Glutamatergic neuron (in vitro differentiated cells): Measurements from ENCODE around the gene AWAT1. TPM values are rescaled to one million over a fixed set of nuclear protein-coding genes. Genes with fewer than 3 reads are reported as not detected.
"Not testable (repeated sequence)": the region's sequence is repeated elsewhere in the genome, so short reads cannot be mapped to it uniquely, and the experiment has no call there.

Experiments
- DNase-seq: peaks from one replicate; pipeline ENCODE4 v3.0.0; 2022
- H3K27ac Mint-ChIP-seq: one replicate; pipeline ENCODE4 v1.8.0; 2020; ENCODE audit warnings: mild to moderate bottlenecking, mixed read lengths, inconsistent platforms; ENCODE audit not compliant: unreplicated experiment
- H3K27me3 Mint-ChIP-seq: one replicate; pipeline ENCODE4 v1.8.0; 2020; ENCODE audit warnings: mild to moderate bottlenecking, moderate library complexity, mixed read lengths, inconsistent platforms; ENCODE audit not compliant: unreplicated experiment
- H3K36me3 Mint-ChIP-seq: one replicate; pipeline ENCODE4 v1.8.0; 2020; ENCODE audit warnings: mild to moderate bottlenecking, mixed read lengths, inconsistent platforms; ENCODE audit not compliant: unreplicated experiment
- H3K4me1 Mint-ChIP-seq: one replicate; pipeline ENCODE4 v1.8.0; 2020; ENCODE audit warnings: mild to moderate bottlenecking, low read depth, mixed read lengths, inconsistent platforms; ENCODE audit not compliant: unreplicated experiment
- H3K4me3 Mint-ChIP-seq: one replicate; pipeline ENCODE4 v1.8.0; 2020; ENCODE audit warnings: mild to moderate bottlenecking, mixed read lengths, inconsistent platforms; ENCODE audit not compliant: unreplicated experiment
- H3K9me3 Mint-ChIP-seq: one replicate; pipeline ENCODE4 v1.8.0; 2020; ENCODE audit warnings: mild to moderate bottlenecking, moderate library complexity, mixed read lengths, inconsistent platforms; ENCODE audit not compliant: unreplicated experiment
- CTCF ChIP-seq: fragments of 200-600 bp; sonication (generic); IDR thresholded peaks from one replicate; pipeline ENCODE4 v1.5.0; 2021; ENCODE audit not compliant: partially characterized antibody, unreplicated experiment
- long read RNA-seq: library from polyadenylated mRNA; unstranded; transcript quantifications from one replicate; pipeline ENCODE4 v2.0.0, GENCODE V29; 2020; ENCODE audit not compliant: unreplicated experiment
- total RNA-seq: library from RNA; stranded (reverse); fragmentation: NEBNext Ultra II Directional; extraction: Animal tissue kit (Norgen Biotek cat#: 25700); gene quantifications from one replicate; pipeline ENCODE4 v1.2.1, GENCODE V29; 2021; ENCODE audit not compliant: unreplicated experiment

Gene AWAT1
- not detected for total RNA-seq
- long read RNA-seq, result 0 reads

GRCh38 chrX:70234355-70234754 lies at the start of gene AWAT1:
Gene AWAT1, plus strand, starts transcription at chrX:70234655. Its CDS starts 41 bp downstream, at chrX:70234696.
- no peak for TF ChIP-seq CTCF
- Mint-ChIP-seq H3K27me3 (no peaks in the 10 kb centered on the region), H3K36me3 (no peaks in the 10 kb centered on the region), H3K9me3 (no peaks in the 10 kb centered on the region), H3K27ac (no peak within 1 kb of the TSS), H3K4me3 (no peak within 1 kb of the TSS), H3K4me1 (no peaks in the 10 kb centered on the region)
- no peak for DNase-seq

GRCh38 chrX:70190225-70190624 lies 44.2 kb upstream of the AWAT1 start:
- no peak for TF ChIP-seq CTCF
- Mint-ChIP-seq H3K27me3 (peaks cover 1% of the 10 kb centered on the region), H3K36me3 (no peaks in the 10 kb centered on the region), H3K4me3 (no peak overlapping the region), H3K4me1 (no peaks in the 10 kb centered on the region), H3K27ac (no peak overlapping the region), H3K9me3 (peaks cover 2% of the 10 kb centered on the region)
- no peak for DNase-seq

GRCh38 chrX:70196961-70197720 lies 37.3 kb upstream of the AWAT1 start:
- Mint-ChIP-seq H3K27ac (no peak overlapping the region), H3K9me3 (no peaks in the 10 kb centered on the region), H3K27me3 (no peaks in the 10 kb centered on the region), H3K4me3 (no peak overlapping the region), H3K36me3 (no peaks in the 10 kb centered on the region), H3K4me1 (no peaks in the 10 kb centered on the region)
- DNase-seq, result peak; percentile 54
- peak; percentile 78 for TF ChIP-seq CTCF

- no peaks in the 10 kb centered on the region for H3K9me3 Mint-ChIP-seq
- no peak overlapping the region for H3K27ac Mint-ChIP-seq
- no peaks in the 10 kb centered on the region for H3K4me1 Mint-ChIP-seq
- DNase-seq, result no peak
- no peak for TF ChIP-seq CTCF
- peaks cover 3% of the 10 kb centered on the region for H3K27me3 Mint-ChIP-seq
- H3K36me3 Mint-ChIP-seq, result no peaks in the 10 kb centered on the region
- no peak overlapping the region for H3K4me3 Mint-ChIP-seq
These were observed 32.7 kb upstream of the AWAT1 start for GRCh38 chrX:70201732-70202131.

- no peak for TF ChIP-seq CTCF
- no peak overlapping the region for H3K4me3 Mint-ChIP-seq
- H3K27ac Mint-ChIP-seq, result no peak overlapping the region
- peaks cover 2% of the 10 kb centered on the region for H3K27me3 Mint-ChIP-seq
- H3K9me3 Mint-ChIP-seq, result no peaks in the 10 kb centered on the region
- H3K36me3 Mint-ChIP-seq, result no peaks in the 10 kb centered on the region
- H3K4me1 Mint-ChIP-seq, result no peaks in the 10 kb centered on the region
- no peak for DNase-seq
These were observed 26.0 kb upstream of the AWAT1 start for GRCh38 chrX:70208479-70208878.

GRCh38 chrX:70209570-70209969 lies 24.9 kb upstream of the AWAT1 start:
- H3K36me3 Mint-ChIP-seq, H3K4me1 Mint-ChIP-seq, H3K27me3 Mint-ChIP-seq, H3K4me3 Mint-ChIP-seq, H3K27ac Mint-ChIP-seq, DNase-seq, H3K9me3 Mint-ChIP-seq: not testable (repeated sequence)
